GM12872 (cell line): ENCODE results near the gene FAM200B.

Source experiments
- TF ChIP-seq, protein P1 (sequence below): IDR thresholded peaks from 3 replicates; pipeline ENCODE4 v1.5.1; 2011; ENCODE audit warnings: low read depth, mild to moderate bottlenecking, low read length, moderate library complexity; ENCODE audit not compliant: insufficient read depth

FAM200B gene

DNA sequence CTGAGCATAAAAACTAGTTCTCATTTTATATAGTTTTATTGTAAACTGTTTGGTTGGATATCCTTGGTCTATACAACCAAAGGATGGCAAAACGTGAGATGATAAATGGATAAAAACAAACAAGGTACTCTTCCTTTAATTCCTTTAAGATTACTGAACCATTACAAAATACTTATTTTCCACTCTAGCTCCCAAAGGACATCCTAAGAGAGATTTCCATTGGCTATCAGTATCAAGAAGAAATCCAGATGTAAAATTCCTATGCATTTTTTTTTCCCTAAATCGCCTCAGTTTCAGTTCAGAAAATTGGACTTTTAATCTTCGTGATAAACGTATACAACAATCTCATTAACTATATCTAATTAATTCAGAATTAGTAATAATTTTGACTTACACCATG lies 28.8 kb upstream of the FAM200B start:
- TF ChIP-seq, protein P1, sequence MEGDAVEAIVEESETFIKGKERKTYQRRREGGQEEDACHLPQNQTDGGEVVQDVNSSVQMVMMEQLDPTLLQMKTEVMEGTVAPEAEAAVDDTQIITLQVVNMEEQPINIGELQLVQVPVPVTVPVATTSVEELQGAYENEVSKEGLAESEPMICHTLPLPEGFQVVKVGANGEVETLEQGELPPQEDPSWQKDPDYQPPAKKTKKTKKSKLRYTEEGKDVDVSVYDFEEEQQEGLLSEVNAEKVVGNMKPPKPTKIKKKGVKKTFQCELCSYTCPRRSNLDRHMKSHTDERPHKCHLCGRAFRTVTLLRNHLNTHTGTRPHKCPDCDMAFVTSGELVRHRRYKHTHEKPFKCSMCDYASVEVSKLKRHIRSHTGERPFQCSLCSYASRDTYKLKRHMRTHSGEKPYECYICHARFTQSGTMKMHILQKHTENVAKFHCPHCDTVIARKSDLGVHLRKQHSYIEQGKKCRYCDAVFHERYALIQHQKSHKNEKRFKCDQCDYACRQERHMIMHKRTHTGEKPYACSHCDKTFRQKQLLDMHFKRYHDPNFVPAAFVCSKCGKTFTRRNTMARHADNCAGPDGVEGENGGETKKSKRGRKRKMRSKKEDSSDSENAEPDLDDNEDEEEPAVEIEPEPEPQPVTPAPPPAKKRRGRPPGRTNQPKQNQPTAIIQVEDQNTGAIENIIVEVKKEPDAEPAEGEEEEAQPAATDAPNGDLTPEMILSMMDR: no peak

DNA sequence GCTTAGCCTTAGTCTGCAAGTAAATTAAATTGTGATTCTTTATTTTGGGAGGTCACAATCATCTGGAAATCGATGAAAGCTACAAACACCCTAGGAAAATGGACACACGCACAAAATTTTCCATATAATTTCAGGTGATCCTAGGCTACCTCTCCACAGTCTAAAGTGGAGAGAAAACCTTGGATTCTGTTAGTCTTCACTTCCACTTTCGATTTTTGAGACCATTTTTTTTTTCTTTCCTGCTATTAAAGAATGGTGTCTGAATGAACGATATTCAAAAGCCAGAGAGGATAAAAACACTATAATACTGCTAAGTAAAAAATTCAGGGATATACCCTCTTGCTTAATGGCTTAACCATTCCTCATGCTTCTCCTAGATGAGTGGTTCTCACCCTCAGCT lies 28.2 kb upstream of the FAM200B start:
- TF ChIP-seq, protein P1: no peak

DNA sequence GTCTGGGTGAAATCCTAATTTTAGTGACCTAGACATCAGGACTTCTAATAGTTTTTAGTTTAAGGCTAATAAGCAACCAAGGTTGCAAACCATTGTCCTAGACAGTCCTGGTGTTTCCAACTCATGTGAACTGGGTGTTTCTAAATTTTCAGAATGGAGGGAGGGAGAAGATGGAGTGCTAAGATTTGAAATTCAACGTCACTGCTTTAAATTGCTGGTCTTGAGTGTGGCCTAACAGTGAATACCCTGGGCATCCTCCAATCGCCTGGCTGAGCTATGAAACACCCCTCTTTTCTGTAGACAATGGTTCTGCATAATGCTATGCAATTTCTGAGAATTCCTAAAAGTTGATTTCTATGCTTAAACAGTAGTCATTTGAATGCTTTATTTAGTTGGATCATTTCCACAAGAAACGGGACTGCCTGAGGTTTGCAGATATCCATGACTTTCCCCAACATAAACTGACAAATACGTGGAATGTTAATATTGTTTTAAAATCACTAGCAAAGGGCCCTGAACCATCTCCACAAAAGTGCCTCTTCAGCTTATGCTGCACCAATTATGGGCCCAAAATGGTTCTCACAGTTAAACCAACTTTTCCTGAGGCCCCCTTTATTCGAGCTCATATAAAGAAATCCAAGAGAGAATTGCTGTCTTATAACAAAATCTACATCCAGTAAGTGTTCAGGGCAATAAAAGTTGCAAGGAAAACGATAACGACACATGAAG lies 27.6 kb upstream of the FAM200B start:
- TF ChIP-seq, protein P1: no peak

DNA sequence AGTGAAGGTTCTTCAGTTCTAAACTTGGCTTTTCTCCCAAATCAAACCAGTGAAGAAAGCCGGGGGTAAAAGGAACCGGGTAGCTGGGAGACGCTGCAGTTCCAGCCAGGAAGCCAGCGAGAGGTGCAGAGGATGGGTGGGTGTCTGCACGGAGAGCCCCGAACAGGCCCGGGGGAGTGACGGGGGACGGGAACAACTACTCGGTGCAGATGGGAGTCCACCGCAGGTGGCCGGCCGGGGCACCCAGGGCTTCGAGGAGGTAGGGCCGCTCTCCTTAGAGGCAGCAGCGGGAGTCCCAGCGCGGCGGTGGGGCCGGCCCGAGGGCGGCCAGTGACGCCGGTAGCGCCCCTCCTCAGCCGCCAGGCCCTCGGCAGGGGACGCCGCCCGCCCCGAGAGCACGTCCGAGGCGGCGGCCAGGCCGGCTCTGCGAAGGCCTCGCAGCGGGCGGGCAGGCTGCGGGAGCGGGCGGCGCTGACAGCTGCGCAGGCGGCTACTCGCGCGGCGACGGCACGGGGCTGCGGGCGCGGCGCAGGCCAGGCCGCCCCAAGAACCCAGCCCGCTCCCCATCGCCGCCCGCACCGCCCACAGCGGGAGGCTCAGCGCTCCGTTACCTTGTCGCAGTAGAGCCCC lies 26.9 kb upstream of the FAM200B start:
- TF ChIP-seq, protein P1: no peak

DNA sequence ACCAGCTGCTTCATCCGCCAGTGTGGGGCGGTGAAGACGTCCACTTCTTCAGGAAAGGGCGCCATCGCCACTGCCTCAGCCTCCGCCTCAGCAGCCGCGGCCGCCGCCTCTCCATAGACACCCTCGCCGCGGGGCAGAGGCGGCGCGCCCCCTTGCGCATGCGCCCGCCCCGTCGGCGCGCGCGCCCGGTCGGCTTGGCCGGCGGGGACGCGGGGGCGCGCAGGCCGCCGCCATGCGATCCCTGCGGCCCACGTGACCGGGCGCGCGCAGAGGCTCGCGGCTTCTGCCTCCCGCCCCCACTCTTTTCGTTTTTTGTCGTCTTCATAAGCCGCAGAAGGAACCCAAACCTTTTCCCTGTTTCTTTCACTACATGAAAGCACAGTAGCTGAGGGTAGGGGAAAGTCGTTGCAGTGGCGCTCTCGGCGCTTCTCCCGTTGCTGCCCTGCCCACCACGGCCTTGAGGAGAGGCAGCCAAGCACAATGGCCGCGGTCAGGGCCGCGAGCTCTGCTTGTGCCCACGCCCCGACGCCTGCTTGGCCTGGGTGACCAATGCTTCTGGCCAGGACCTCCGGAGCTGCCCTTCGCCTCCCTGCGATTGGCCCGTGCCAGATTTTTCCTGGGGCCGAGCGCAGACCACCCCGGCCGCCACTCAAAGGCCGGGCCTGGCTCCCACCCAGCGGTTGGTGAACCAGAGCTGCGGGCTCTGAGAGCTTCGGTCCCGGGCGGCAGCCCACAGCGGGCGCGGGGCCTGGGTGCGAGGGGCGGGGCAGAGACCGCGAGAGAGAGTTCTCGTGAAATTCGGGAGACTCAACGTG lies 26.2 kb upstream of the FAM200B start, which contains the start of gene FBXL5:
FBXL5 (minus strand) TSS at position 135 of the 815 bp plus-strand sequence; CDS start at position 65, 70 bp downstream.
- TF ChIP-seq, protein P1: no peak

DNA sequence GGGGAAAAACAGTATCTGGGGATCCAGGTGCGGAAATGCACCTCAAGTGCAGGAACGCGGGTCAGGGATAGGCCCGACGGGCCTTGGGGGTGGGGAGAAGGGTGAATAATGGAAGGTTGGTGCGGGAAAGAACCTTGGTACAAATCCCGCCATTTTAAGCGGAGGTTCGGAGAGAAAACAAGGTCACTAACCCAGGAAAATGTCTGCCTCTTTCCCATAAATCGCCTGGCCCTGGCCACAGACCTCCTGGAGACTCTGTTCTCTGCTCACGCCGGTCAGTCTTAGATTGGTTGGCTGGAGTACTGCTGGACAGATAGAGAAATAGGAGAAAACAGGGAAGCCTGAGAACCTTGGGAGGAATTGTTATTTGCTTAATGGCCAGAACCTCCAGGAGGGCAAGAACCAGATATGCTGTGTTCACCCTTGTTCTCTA lies 25.6 kb upstream of the FAM200B start:
- TF ChIP-seq, protein P1: no peak

DNA sequence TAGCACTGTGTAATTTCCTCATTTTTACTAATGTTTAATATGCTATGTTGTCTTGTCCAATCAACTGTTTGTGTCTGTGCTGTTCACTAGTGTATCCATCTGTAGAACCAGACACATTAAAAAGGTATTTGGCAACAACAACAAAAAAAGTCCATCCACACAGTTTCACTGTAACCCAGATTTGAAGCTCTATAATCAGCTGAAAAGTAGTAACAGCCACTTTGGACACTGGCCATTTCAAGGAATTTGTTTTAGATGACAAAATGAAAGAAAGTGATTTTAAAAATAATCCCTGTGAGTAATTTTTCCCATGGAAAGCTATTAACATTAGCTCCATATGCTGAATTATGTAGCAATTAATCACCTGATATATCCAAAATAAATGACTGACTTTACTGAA lies 24.3 kb upstream of the FAM200B start:
- TF ChIP-seq, protein P1: no peak
